GM23248 (cell line): ENCODE data around the gene RBM23. TPM values are rescaled to one million over a fixed set of nuclear protein-coding genes. Genes with fewer than 3 reads are reported as not detected.
A peak's percentile ranks its signal among the peaks of the same experiment; 100 is the strongest.

Experiments used
- DNase-seq: peaks from one replicate; pipeline ENCODE4 v3.0.0-alpha.2; 2015
- H2AFZ ChIP-seq: fragments of 200-600 bp; sonication (generic); 2 replicates; pipeline ENCODE4 v1.6.1; 2016; ENCODE audit warnings: antibody characterized with exemption
- H3F3A ChIP-seq: fragments of 200-600 bp; sonication (generic); 2 replicates; pipeline ENCODE4 v1.6.1; 2016; ENCODE audit warnings: mild to moderate bottlenecking, antibody characterized with exemption, mixed run types; ENCODE audit not compliant: insufficient read depth
- H3K27ac ChIP-seq: fragments of 200-600 bp; sonication (generic); 2 replicates; pipeline ENCODE4 v1.5.1; 2016; ENCODE audit warnings: mild to moderate bottlenecking
- H3K27me3 ChIP-seq: fragments of 200-600 bp; sonication (generic); replicated peaks from 2 replicates; pipeline ENCODE4 v1.6.1; 2016; ENCODE audit warnings: mild to moderate bottlenecking; ENCODE audit not compliant: insufficient read depth
- H3K36me3 ChIP-seq: fragments of 200-600 bp; sonication (generic); 2 replicates; pipeline ENCODE4 v1.6.1; 2016; ENCODE audit warnings: low read depth, mild to moderate bottlenecking
- H3K4me1 ChIP-seq: fragments of 200-600 bp; sonication (generic); 2 replicates; pipeline ENCODE4 v1.6.1; 2016; ENCODE audit warnings: mild to moderate bottlenecking; ENCODE audit not compliant: insufficient read depth
- H3K4me2 ChIP-seq: fragments of 200-600 bp; sonication (generic); one replicate; pipeline ENCODE4 v1.6.1; 2016; ENCODE audit warnings: mild to moderate bottlenecking; ENCODE audit not compliant: unreplicated experiment
- H3K4me3 ChIP-seq: fragments of 200-600 bp; sonication (generic); 2 replicates; pipeline ENCODE4 v1.5.1; 2016; ENCODE audit warnings: mild to moderate bottlenecking
- H3K79me2 ChIP-seq: fragments of 200-600 bp; sonication (generic); 2 replicates; pipeline ENCODE4 v1.6.1; 2016; ENCODE audit warnings: mild to moderate bottlenecking; ENCODE audit not compliant: insufficient read depth
- H3K9ac ChIP-seq: fragments of 200-600 bp; sonication (generic); 2 replicates; pipeline ENCODE4 v1.6.1; 2016; ENCODE audit warnings: mild to moderate bottlenecking
- H3K9me2 ChIP-seq: fragments of 200-600 bp; sonication (generic); 2 replicates; pipeline ENCODE4 v1.6.1; 2016; ENCODE audit warnings: mixed run types, mild to moderate bottlenecking, moderate library complexity; ENCODE audit not compliant: insufficient read depth
- H3K9me3 ChIP-seq: fragments of 200-600 bp; sonication (generic); one replicate; pipeline ENCODE4 v1.6.1; 2017; ENCODE audit warnings: low read depth
- H4K20me1 ChIP-seq: fragments of 200-600 bp; sonication (generic); 2 replicates; pipeline ENCODE4 v1.6.0; 2016; ENCODE audit not compliant: insufficient read depth
- EZH2 ChIP-seq: fragments of 200-600 bp; sonication (generic); IDR thresholded peaks from 2 replicates; pipeline ENCODE4 v1.6.1; 2018; ENCODE audit warnings: antibody characterized with exemption, mild to moderate bottlenecking; ENCODE audit not compliant: insufficient read depth, poor library complexity, severe bottlenecking
- EZH2phosphoT487 ChIP-seq: fragments of 200-600 bp; sonication (generic); IDR thresholded peaks from 2 replicates; pipeline ENCODE4 v1.6.1; 2018; ENCODE audit warnings: antibody characterized with exemption, moderate library complexity, mild to moderate bottlenecking, low read depth; ENCODE audit not compliant: insufficient read depth
- WGBS, 2 experiments: methylation state at CpG; one replicate each; pipeline ENCODE4 v1.1.6; 2015 to 2017; ENCODE audit warnings: low lambda C conversion rate in 2 of 2, low coverage in 1 of 2; ENCODE audit errors: missing lambda C conversion rate in 2 of 2; 5-methylcytosine and 5-hydroxymethylcytosine counted together
- in situ Hi-C: fragments of 300-500 bp; cut with MboI; formaldehyde crosslinking; loops from 2 replicates; pipeline ENCODE4 v1.15.0; 2020
- polyA plus RNA-seq: library from polyadenylated mRNA; unstranded; fragments of >200 nt; fragmentation: Nextera tagmentation; extraction: Ambion mirVana; gene quantifications from 2 replicates; pipeline ENCODE4 v1.2.1, GENCODE V29; 2016
- total RNA-seq: library from RNA; depleted of rRNA; stranded (reverse); fragments of >200 nt; shearing (Covaris generic); gene quantifications from 2 replicates; pipeline ENCODE4 v1.2.3, GENCODE V29; 2014

RBM23 gene
- total and polyA plus RNA-seq, 2 experiments from 2014 or later: 33.8 to 57.2 TPM

DNA sequence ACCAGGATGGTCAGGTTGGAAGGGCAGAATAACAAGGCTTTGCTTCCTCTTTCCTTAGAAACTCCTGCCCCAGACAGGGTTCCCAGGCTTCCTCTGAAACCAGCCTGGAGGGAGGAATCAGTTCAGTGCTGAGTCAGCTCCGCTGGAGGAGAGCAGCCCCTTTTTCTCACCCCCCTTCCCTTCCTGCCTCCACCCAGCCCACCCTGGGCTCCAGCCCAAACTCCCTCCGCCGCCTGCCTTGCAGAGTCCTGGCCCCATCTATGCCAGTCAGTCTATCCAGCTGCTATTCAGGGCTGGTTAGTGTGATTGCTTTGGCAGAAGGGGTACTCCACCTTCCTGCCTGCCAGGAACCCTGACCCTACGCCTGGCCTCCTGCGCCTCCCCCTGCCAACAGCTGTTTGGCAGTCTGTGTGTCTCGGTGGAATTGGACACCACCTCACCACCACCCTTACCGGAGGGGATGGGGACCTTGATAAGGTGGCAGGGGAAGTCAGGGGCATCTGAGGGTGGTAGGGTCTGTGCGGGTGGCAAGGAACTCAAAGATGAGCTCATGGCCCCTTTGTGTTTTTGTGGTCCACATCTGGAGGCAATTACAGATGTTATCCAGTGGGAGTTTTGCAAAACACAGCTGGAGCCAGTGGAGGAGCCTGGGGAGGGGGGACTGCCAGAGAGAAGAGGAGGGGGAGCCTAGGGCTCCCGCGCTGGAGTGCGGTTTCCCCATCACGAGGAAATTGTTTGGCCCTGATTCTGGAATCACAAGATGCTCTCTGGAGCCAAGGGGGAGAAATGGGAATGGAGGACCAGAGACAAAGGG is 70.4 kb downstream of the RBM23 start:
- 3% methylated on average over 10 to 12 of the region's 12 CpGs for WGBS, 2 experiments
- Histone ChIP-seq H3K79me2 (peaks cover 29% of the 10 kb centered on the region), H3F3A (peaks cover 78% of the 10 kb centered on the region), H3K27ac (peak overlapping the region; percentile 100), H3K4me2 (peak overlapping the region; percentile 88), H2AFZ (no peak overlapping the region), H3K27me3 (no peaks in the 10 kb centered on the region), H3K9ac (peak overlapping the region; percentile 94), H3K4me3 (peak overlapping the region; percentile 50), H3K36me3 (peaks cover 27% of the 10 kb centered on the region), H3K9me2 (no peaks in the 10 kb centered on the region), H3K9me3 (no peaks in the 10 kb centered on the region), H4K20me1 (no peaks in the 10 kb centered on the region), H3K4me1 (peaks cover 67% of the 10 kb centered on the region)
- no peak for TF ChIP-seq EZH2
- in situ Hi-C loops: no loop called here
- peak; percentile 88 for DNase-seq

DNA sequence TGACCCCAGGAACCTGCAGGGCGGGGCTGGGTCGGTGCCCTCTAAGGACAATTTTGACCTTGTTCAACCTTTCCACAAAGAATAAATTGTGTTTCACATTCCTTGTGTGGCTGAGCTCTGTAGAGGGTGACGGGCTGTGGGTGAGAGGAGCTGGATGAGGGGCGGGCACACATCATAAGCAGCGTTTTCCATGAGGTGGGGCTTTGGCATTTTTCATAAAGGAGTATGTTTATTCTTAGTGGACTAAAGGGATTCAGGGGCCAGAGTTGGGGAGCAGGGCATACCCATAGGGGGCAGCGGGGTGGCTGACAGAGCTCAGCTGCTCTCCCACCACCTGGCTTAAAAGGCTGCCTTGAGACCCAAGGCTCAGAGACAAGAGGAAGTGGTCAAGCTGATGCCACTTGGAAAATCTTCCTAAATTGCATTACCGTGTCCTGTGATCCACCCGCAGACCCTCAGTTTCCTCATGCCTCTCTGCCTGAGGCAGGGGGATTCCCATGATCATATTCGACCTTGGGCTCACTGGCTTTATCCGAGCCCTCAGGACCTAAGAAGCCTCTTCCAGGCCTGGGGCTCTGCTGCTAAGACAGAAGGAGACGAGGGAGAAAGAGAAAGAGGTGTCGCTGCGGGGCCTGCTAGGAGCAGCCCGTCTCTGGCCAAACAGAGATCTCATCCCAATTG is 71.1 kb downstream of the RBM23 start:
- WGBS, 2 experiments: 9 to 11% methylated on average over 14 of the region's 14 CpGs
- peak overlapping the region; percentile 94 for H3K9ac ChIP-seq
- H3K27me3 ChIP-seq: no peaks in the 10 kb centered on the region
- in situ Hi-C loops: no loop called here
- no peaks in the 10 kb centered on the region for H4K20me1 ChIP-seq
- TF ChIP-seq EZH2phosphoT487 (no peak), EZH2 (no peak)
- H3K4me2 ChIP-seq: peak overlapping the region; percentile 88
- H2AFZ ChIP-seq: no peak overlapping the region
- H3K36me3 ChIP-seq: peaks cover 34% of the 10 kb centered on the region
- no peaks in the 10 kb centered on the region for H3K9me3 ChIP-seq
- peak overlapping the region; percentile 46; the same call in 1 of the 2 replicates for H3K4me3 ChIP-seq
- H3F3A ChIP-seq: peaks cover 84% of the 10 kb centered on the region
- H3K9me2 ChIP-seq: no peaks in the 10 kb centered on the region
- peak overlapping the region; percentile 100 for H3K27ac ChIP-seq
- H3K4me1 ChIP-seq: peaks cover 68% of the 10 kb centered on the region
- H3K79me2 ChIP-seq: peaks cover 36% of the 10 kb centered on the region
- DNase-seq: peak; percentile 83

DNA sequence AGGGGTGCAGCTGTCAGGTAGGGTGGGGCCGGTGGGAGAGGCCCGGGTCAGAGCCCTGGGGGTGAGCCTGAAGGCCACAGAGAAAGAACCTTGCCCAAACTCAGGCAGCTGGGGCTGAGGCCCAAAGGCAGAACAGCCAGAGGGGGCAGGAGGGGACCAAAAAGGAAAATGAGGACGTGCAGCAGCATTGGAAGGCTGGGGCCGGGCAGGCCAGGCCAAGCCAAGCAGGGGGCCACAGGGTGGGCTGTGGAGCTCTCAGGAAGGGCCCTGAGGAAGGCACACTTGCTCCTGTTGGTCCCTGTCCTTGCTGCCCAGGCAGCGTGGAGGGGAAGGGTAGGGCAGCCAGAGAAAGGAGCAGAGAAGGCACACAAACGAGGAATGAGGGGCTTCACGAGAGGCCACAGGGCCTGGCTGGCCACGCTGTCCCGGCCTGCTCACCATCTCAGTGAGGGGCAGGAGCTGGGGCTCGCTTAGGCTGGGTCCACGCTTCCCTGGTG is 72.1 kb downstream of the RBM23 start:
- no peak for DNase-seq
- peaks cover 46% of the 10 kb centered on the region for H3K79me2 ChIP-seq
- no peaks in the 10 kb centered on the region for H3K9me3 ChIP-seq
- no peaks in the 10 kb centered on the region for H4K20me1 ChIP-seq
- WGBS, 2 experiments: 42 to 47% methylated on average over 8 to 11 of the region's 11 CpGs
- peak overlapping the region; percentile 94 for H3K27ac ChIP-seq
- peak overlapping the region; percentile 14 for H3K4me2 ChIP-seq
- TF ChIP-seq EZH2phosphoT487: no peak
- TF ChIP-seq EZH2: no peak
- peaks cover 67% of the 10 kb centered on the region for H3K4me1 ChIP-seq
- H3K4me3 ChIP-seq: no peak overlapping the region
- no peaks in the 10 kb centered on the region for H3K27me3 ChIP-seq
- in situ Hi-C loops: no loop called here
- H3K9ac ChIP-seq: peak overlapping the region; percentile 68
- no peak overlapping the region for H2AFZ ChIP-seq
- H3K36me3 ChIP-seq: peaks cover 43% of the 10 kb centered on the region
- peaks cover 84% of the 10 kb centered on the region for H3F3A ChIP-seq
- no peaks in the 10 kb centered on the region for H3K9me2 ChIP-seq

- peak overlapping the region; percentile 68 for H3K9ac ChIP-seq
- TF ChIP-seq EZH2phosphoT487 (no peak), EZH2 (no peak)
- in situ Hi-C loops: no loop called here
Observed at GRCh38 chr14:22845821-22846625, 72.9 kb downstream of the RBM23 start.

More at GRCh38 chr14:22845821-22846625, 72.9 kb downstream of the RBM23 start:
- no peaks in the 10 kb centered on the region for H4K20me1 ChIP-seq
- no peaks in the 10 kb centered on the region for H3K9me2 ChIP-seq
- no peaks in the 10 kb centered on the region for H3K27me3 ChIP-seq
- peak overlapping the region; percentile 94 for H3K27ac ChIP-seq
- H3K79me2 ChIP-seq: peaks cover 54% of the 10 kb centered on the region
- peaks cover 51% of the 10 kb centered on the region for H3K36me3 ChIP-seq
- H3K4me3 ChIP-seq: no peak overlapping the region
- H3K9me3 ChIP-seq: no peaks in the 10 kb centered on the region
- peak overlapping the region; percentile 14 for H3K4me2 ChIP-seq
- no peak overlapping the region for H2AFZ ChIP-seq
- peak; percentile 25 for DNase-seq
- WGBS, 2 experiments: 70 to 79% methylated on average over 22 to 23 of the region's 26 CpGs
- peaks cover 69% of the 10 kb centered on the region for H3K4me1 ChIP-seq
- H3F3A ChIP-seq: peaks cover 89% of the 10 kb centered on the region
